Stimulated activated CD8-positive, alpha-beta memory T cell treated with anti-CD3 and anti-CD28 coated beads, Interleukin-4, amount 100 ng/mL, for 1 hour (primary cell): ENCODE results near the gene CACNA1A.
A peak's percentile ranks its signal among the peaks of the same experiment; 100 is the strongest.

Experiments used
- DNase-seq, 2 donors: peaks; one replicate each; pipeline ENCODE4 v3.0.0-alpha.2; 2020; ENCODE audit warnings: low read depth in 2 of 2, low spot score in 1 of 2

The CACNA1A gene

GRCh38 chr19:13238891-13239534, 267.3 kb downstream of the CACNA1A start:
- DNase-seq: no peak

GRCh38 chr19:13234518-13234917, 271.8 kb downstream of the CACNA1A start:
- DNase-seq: peak in 1 of 2 donors; percentile 21

GRCh38 chr19:13231663-13232062, 274.6 kb downstream of the CACNA1A start:
- DNase-seq: no peak

- DNase-seq: no peak
Measured at GRCh38 chr19:13229246-13229645, 277.0 kb downstream of the CACNA1A start.

- DNase-seq: no peak
Measured at GRCh38 chr19:13228561-13228960, 277.7 kb downstream of the CACNA1A start.

GRCh38 chr19:13226983-13227382, 279.3 kb downstream of the CACNA1A start:
- no peak for DNase-seq

GRCh38 chr19:13225973-13226865, 280.1 kb downstream of the CACNA1A start:
- no peak for DNase-seq

GRCh38 chr19:13225085-13225484, 281.2 kb downstream of the CACNA1A start:
- DNase-seq: no peak

- DNase-seq: no peak
Measured at GRCh38 chr19:13220847-13221246, 285.4 kb downstream of the CACNA1A start.

- DNase-seq: no peak
Measured at GRCh38 chr19:13215572-13216380, 290.5 kb downstream of the CACNA1A start.

GRCh38 chr19:13214036-13214730, 292.1 kb downstream of the CACNA1A start:
- DNase-seq: no peak

- DNase-seq: peak; percentile 53 to 64
Measured at GRCh38 chr19:13212759-13213330, 293.4 kb downstream of the CACNA1A start.

GRCh38 chr19:13211426-13212308, 294.6 kb downstream of the CACNA1A start:
- DNase-seq: no peak

GRCh38 chr19:13210941-13211340, 295.3 kb downstream of the CACNA1A start:
- DNase-seq: no peak

GRCh38 chr19:13210339-13210775, 295.9 kb downstream of the CACNA1A start:
- DNase-seq: no peak

GRCh38 chr19:13209484-13210338, 296.6 kb downstream of the CACNA1A start:
- DNase-seq: no peak

GRCh38 chr19:13208672-13209483, 297.4 kb downstream of the CACNA1A start:
- DNase-seq: no peak
